HCT116 (cell line): ENCODE measurements around the gene DENND1A. TPM values are rescaled to one million over a fixed set of nuclear protein-coding genes. Genes with fewer than 3 reads are reported as not detected.

Experiments used
- ATAC-seq: fragments of 200-7000 bp; cut with Tn5 transposase; 2 replicates; pipeline ENCODE4 v1.9.1; 2020; ENCODE audit warnings: mild to moderate bottlenecking, moderate library complexity
- BruUV-seq: library from RNA; stranded (reverse); fragments of 400-500 nt; replicated peaks from 2 replicates; lab custom pipeline; 2021; lab: Mats Ljungman, UMichigan
- CTCF ChIA-PET: fragments of 300-600 bp; sonication (Branson Sonifier 250); formaldehyde crosslinking; loops from one replicate; lab custom pipeline; 2021; ENCODE audit warnings: antibody characterized with exemption; lab: Charles Lee
- POLR2A ChIA-PET: fragments of 300-600, 350-600 bp; sonication (Branson Sonifier 250); formaldehyde crosslinking; loops from one replicate; lab custom pipeline; 2021; ENCODE audit warnings: antibody characterized with exemption; lab: Charles Lee
- RAD21 ChIA-PET, 2 experiments: fragments of 300-600 bp; sonication (Branson Sonifier 250); formaldehyde crosslinking; loops; one replicate each; lab custom pipeline; 2023; ENCODE audit warnings: low total read pairs in 2 of 2; ENCODE audit not compliant: uncharacterized antibody in 2 of 2, unreplicated experiment in 2 of 2, low non-redundant PET in 1 of 2; lab: Charles Lee
- DNase-seq: peaks from one replicate; pipeline ENCODE4 v3.0.0-alpha.2; 2010; ENCODE audit warnings: low read depth, low spot score
- H2AFZ ChIP-seq: fragments of 200-600 bp; shearing (Covaris generic), sonication (generic); 2 replicates; pipeline ENCODE4 v1.6.1; 2017; ENCODE audit warnings: low read depth, mixed run types, mixed read lengths, antibody characterized with exemption, low read length; ENCODE audit not compliant: poor library complexity, severe bottlenecking
- H3K27ac ChIP-seq: 2 replicates; pipeline ENCODE4 v1.5.1; 2012; ENCODE audit warnings: low read depth, low read length
- H3K27me3 ChIP-seq: fragments of 200-600 bp; sonication (generic); 2 replicates; pipeline ENCODE4 v1.6.1; 2016; ENCODE audit warnings: mixed run types, low read length, mixed read lengths; ENCODE audit not compliant: insufficient read depth
- H3K36me3 ChIP-seq, 2 experiments: fragments of 200-500 bp in 1 of 2; fragments of 200-600 bp in 1 of 2; sonication (Bioruptor generic) in 1 of 2; sonication (generic) in 1 of 2; 2 replicates each; pipeline versions ENCODE4 v1.5.1 to v1.6.1; 2014 to 2016; ENCODE audit warnings: low read length in 2 of 2, inconsistent platforms in 1 of 2, mixed read lengths in 1 of 2, mixed run types in 1 of 2; ENCODE audit not compliant: insufficient read depth in 2 of 2, control insufficient read depth in 1 of 2
- H3K4me1 ChIP-seq, 2 experiments: fragments of 200-600 bp in 1 of 2; sonication (generic) in 1 of 2; 2 replicates each; pipeline versions ENCODE4 v1.5.1 to v1.6.1; 2012 to 2017; ENCODE audit warnings: low read length in 2 of 2, inconsistent platforms in 1 of 2, mild to moderate bottlenecking in 1 of 2, mixed read lengths in 1 of 2, mixed run types in 1 of 2, moderate library complexity in 1 of 2; ENCODE audit not compliant: insufficient read depth in 2 of 2, control insufficient read depth in 1 of 2
- H3K4me2 ChIP-seq: fragments of 200-600 bp; sonication (generic); 2 replicates; pipeline ENCODE4 v1.6.1; 2017; ENCODE audit warnings: mixed run types, low read length, mixed read lengths
- H3K4me3 ChIP-seq, 2 experiments: fragments of 200-600 bp in 1 of 2; sonication (generic) in 1 of 2; replicated peaks in 1 of 2; 2 replicates each; pipeline ENCODE4 v1.5.1; 2011 to 2016; ENCODE audit warnings: low read length in 2 of 2, control low read depth in 1 of 2, low read depth in 1 of 2, mild to moderate bottlenecking in 1 of 2, mixed read lengths in 1 of 2, mixed run types in 1 of 2
- H3K79me2 ChIP-seq: fragments of 200-600 bp; sonication (generic); 2 replicates; pipeline ENCODE4 v1.6.1; 2017; ENCODE audit warnings: mild to moderate bottlenecking, mixed run types, low read length, moderate library complexity, mixed read lengths; ENCODE audit not compliant: insufficient read depth
- H3K9ac ChIP-seq: fragments of 200-600 bp; sonication (generic); 2 replicates; pipeline ENCODE4 v1.6.1; 2016; ENCODE audit warnings: low read length, mixed read lengths
- H3K9me2 ChIP-seq: fragments of 200-600 bp; sonication (generic), shearing (Covaris generic); 2 replicates; pipeline ENCODE4 v1.6.1; 2017; ENCODE audit warnings: mixed run types, mild to moderate bottlenecking, moderate library complexity; ENCODE audit not compliant: insufficient read depth
- H3K9me3 ChIP-seq, 2 experiments: fragments of 200-500 bp in 1 of 2; fragments of 200-600 bp in 1 of 2; sonication (Bioruptor generic) in 1 of 2; sonication (generic) in 1 of 2; 2 replicates each; pipeline ENCODE4 v1.6.1; 2014 to 2017; ENCODE audit warnings: low read length in 2 of 2, mixed read lengths in 2 of 2, inconsistent platforms in 1 of 2, low read depth in 1 of 2, mild to moderate bottlenecking in 1 of 2, mixed run types in 1 of 2, moderate library complexity in 1 of 2; ENCODE audit not compliant: control insufficient read depth in 1 of 2, insufficient read depth in 1 of 2
- H4K20me1 ChIP-seq: fragments of 200-600 bp; sonication (generic), shearing (Covaris generic); 2 replicates; pipeline ENCODE4 v1.6.1; 2017; ENCODE audit warnings: mixed run types, mild to moderate bottlenecking, moderate library complexity; ENCODE audit not compliant: insufficient read depth
- ATF3 ChIP-seq: IDR thresholded peaks from 2 replicates; pipeline ENCODE4 v1.6.1; 2012
- CBX3 ChIP-seq: IDR thresholded peaks from 2 replicates; pipeline ENCODE4 v1.6.1; 2012; ENCODE audit warnings: low read depth
- CTCF ChIP-seq, 3 experiments: fragments of 200-600 bp in 1 of 3; sonication (generic) in 1 of 3; IDR thresholded peaks in 2 of 3; conservative IDR thresholded peaks in 1 of 3; 2 replicates each; pipeline ENCODE4 v1.5.1; 2012 to 2017; ENCODE audit warnings: low read depth in 2 of 3, low read length in 2 of 3, antibody characterized with exemption in 1 of 3, borderline replicate concordance in 1 of 3, control low read depth in 1 of 3, mild to moderate bottlenecking in 1 of 3, mixed read lengths in 1 of 3, mixed run types in 1 of 3, moderate library complexity in 1 of 3; ENCODE audit not compliant: insufficient read depth in 1 of 3
- EGR1 ChIP-seq: IDR thresholded peaks from 2 replicates; pipeline ENCODE4 v1.6.1; 2012; ENCODE audit warnings: low read depth
- ELF1 ChIP-seq: IDR thresholded peaks from 2 replicates; pipeline ENCODE4 v1.6.1; 2012; ENCODE audit warnings: low read depth, borderline replicate concordance
- EZH2 ChIP-seq: fragments of 200-600 bp; sonication (generic); IDR thresholded peaks from 2 replicates; pipeline ENCODE4 v1.6.1; 2017; ENCODE audit warnings: antibody characterized with exemption, mixed run types
- FOSL1 ChIP-seq: IDR thresholded peaks from 2 replicates; pipeline ENCODE4 v1.6.1; 2012; ENCODE audit warnings: low read depth
- JUND ChIP-seq: IDR thresholded peaks from 2 replicates; pipeline ENCODE4 v1.6.1; 2012
- MAX ChIP-seq: IDR thresholded peaks from 2 replicates; pipeline ENCODE4 v1.6.1; 2012
- POLR2A ChIP-seq: IDR thresholded peaks from 2 replicates; pipeline ENCODE4 v1.7.0; 2011; ENCODE audit warnings: borderline replicate concordance; ENCODE audit not compliant: insufficient read depth, insufficient read length; ENCODE audit errors: extremely low read depth
- RAD21 ChIP-seq: IDR thresholded peaks from 2 replicates; pipeline ENCODE4 v1.6.1; 2012; ENCODE audit warnings: low read depth, mild to moderate bottlenecking
- SP1 ChIP-seq: IDR thresholded peaks from 2 replicates; pipeline ENCODE4 v1.6.1; 2012; ENCODE audit warnings: low read depth
- SRF ChIP-seq: IDR thresholded peaks from 2 replicates; pipeline ENCODE4 v1.6.1; 2012; ENCODE audit warnings: low read depth
- TCF7L2 ChIP-seq: IDR thresholded peaks from 2 replicates; pipeline ENCODE4 v1.7.0; 2011; ENCODE audit warnings: borderline replicate concordance, inconsistent platforms; ENCODE audit not compliant: insufficient read depth, insufficient read length; ENCODE audit errors: extremely low read depth
- YY1 ChIP-seq: IDR thresholded peaks from 2 replicates; pipeline ENCODE4 v1.6.1; 2011; ENCODE audit warnings: low read length, low read depth, moderate library complexity, mild to moderate bottlenecking; ENCODE audit not compliant: insufficient replicate concordance; ENCODE audit errors: extremely low read depth
- ZBTB33 ChIP-seq: IDR thresholded peaks from 2 replicates; pipeline ENCODE4 v1.6.1; 2011; ENCODE audit warnings: mild to moderate bottlenecking, low read length, moderate library complexity; ENCODE audit not compliant: insufficient replicate concordance; ENCODE audit errors: extremely low read depth
- ZFX ChIP-seq: fragments of 450-650 bp; IDR thresholded peaks from 2 replicates; pipeline ENCODE4 v1.6.1; 2017
- ZNF274 ChIP-seq: fragments of 200-500 bp; sonication (Bioruptor generic); IDR thresholded peaks from 2 replicates; pipeline ENCODE4 v1.6.1; 2014; ENCODE audit warnings: mild to moderate bottlenecking, low read depth, low read length, inconsistent platforms
- intact Hi-C: fragments of 100-400 bp; cut with micrococcal nuclease; formaldehyde crosslinking; loops from 2 replicates; pipeline ENCODE4 v1.10.0; 2022
- total RNA-seq: library from RNA; stranded (reverse); gene quantifications from one replicate; pipeline ENCODE4 v1.2.1, GENCODE V29; 2021; ENCODE audit not compliant: unreplicated experiment

DENND1A gene
- total RNA-seq, 1 experiment from 2014 or later = 33.0 TPM

- H2AFZ ChIP-seq = no peak overlapping the region
- ChIA-PET RAD21 (no interaction called here), CTCF (interaction anchor here (0.7 kb wide), 1 partner anchor 46 kb away, joined by 4 read pairs; no protein-coding TSS in a partner anchor), POLR2A (no interaction called here)
- TF ChIP-seq POLR2A = no peak
- no peak for TF ChIP-seq TCF7L2
- TF ChIP-seq ZBTB33 = no peak
- TF ChIP-seq CBX3 = no peak
- TF ChIP-seq FOSL1 = no peak
- TF ChIP-seq YY1 = no peak
- H3K27me3 ChIP-seq = no peaks in the 10 kb centered on the region
- BruUV-seq = no TSS peak
- no peaks in the 10 kb centered on the region for H3K79me2 ChIP-seq
- no peak overlapping the region for H3K4me3 ChIP-seq
- no peaks in the 10 kb centered on the region for H3K4me1 ChIP-seq
- no peak overlapping the region for H3K27ac ChIP-seq
- DNase-seq = no peak
- intact Hi-C loops = no loop called here
- no peaks in the 10 kb centered on the region for H3K9me2 ChIP-seq
- no peak overlapping the region for H3K9ac ChIP-seq
- H3K36me3 ChIP-seq = no peaks in the 10 kb centered on the region
- no peak overlapping the region for H3K4me2 ChIP-seq
- H3K9me3 ChIP-seq = no peaks in the 10 kb centered on the region
- ATAC-seq = no peak
- H4K20me1 ChIP-seq = no peaks in the 10 kb centered on the region
Observed at GRCh38 chr9:123597876-123598556, 331.9 kb downstream of the DENND1A start.

GRCh38 chr9:123597048-123597447 lies 332.9 kb downstream of the DENND1A start:
- Histone ChIP-seq H3K4me1 (no peaks in the 10 kb centered on the region), H2AFZ (no peak overlapping the region), H3K9me3 (no peaks in the 10 kb centered on the region), H3K79me2 (no peaks in the 10 kb centered on the region), H3K36me3 (no peaks in the 10 kb centered on the region), H3K9ac (no peak overlapping the region), H4K20me1 (no peaks in the 10 kb centered on the region), H3K4me2 (no peak overlapping the region), H3K27ac (no peak overlapping the region), H3K9me2 (no peaks in the 10 kb centered on the region), H3K4me3 (no peak overlapping the region), H3K27me3 (no peaks in the 10 kb centered on the region)
- CTCF ChIA-PET = no interaction called here
- no TSS peak for BruUV-seq
- DNase-seq (no peak), ATAC-seq (no peak)
- RAD21 ChIA-PET = no interaction called here
- intact Hi-C loops = no loop called here
- POLR2A ChIA-PET = no interaction called here
- TF ChIP-seq EGR1 = no peak
- no peak for TF ChIP-seq JUND
- no peak for TF ChIP-seq POLR2A
- TF ChIP-seq ZFX = no peak
- no peak for TF ChIP-seq EZH2
- TF ChIP-seq MAX = no peak
- TF ChIP-seq ATF3 = no peak
- TF ChIP-seq SRF = no peak
- TF ChIP-seq SP1 = no peak
- no peak for TF ChIP-seq RAD21
- TF ChIP-seq ELF1 = no peak
- no peak for TF ChIP-seq ZNF274
- TF ChIP-seq CTCF (IDR thresholded peaks at IDR 0.05 in 2 of 3, conservative IDR thresholded peaks at IDR 0.05 in 1 of 3; ENCODE audit: borderline replicate concordance in 1 of 3, insufficient read depth in 1 of 3, low read depth in 2 of 3, low read length in 2 of 3) = no peak
- TF ChIP-seq, all 23 proteins: peak for 0
